Raji (cell line): ENCODE data around the gene FRRS1L.

Experiments used
- POLR2A ChIP-seq: IDR thresholded peaks from 2 replicates; pipeline ENCODE4 v1.6.1; 2011; ENCODE audit warnings: low read depth, low read length, control low read depth; ENCODE audit not compliant: insufficient read depth

FRRS1L gene

DNA sequence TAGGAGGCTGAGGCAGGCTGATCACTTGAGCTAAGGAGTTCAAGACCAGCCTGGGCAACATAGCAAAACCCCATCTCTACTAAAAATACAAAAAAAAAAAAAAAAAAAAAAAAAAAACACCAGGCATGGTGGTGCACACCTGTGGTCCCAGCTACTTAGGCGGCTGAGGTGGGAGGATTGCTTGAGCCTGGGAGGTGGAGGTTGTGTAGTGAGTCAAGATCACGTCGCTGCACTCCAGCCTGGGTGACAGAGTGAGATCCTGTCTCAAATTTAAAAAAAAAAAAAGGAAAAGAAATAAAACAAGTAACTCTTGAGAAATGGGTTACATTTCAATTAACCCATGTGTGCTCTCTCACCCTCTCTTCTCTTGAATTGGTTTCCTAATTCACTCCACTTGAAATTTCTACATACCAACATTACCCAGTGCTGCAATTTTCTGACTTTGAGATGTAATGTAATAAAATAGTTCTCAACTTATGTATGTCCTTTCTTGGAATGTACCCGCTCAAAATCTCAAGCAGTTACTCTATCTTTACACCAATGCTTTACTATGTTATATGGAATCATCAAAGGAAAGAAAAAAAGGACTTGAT is 83.1 kb downstream of the FRRS1L start:
- TF ChIP-seq POLR2A, result no peak

DNA sequence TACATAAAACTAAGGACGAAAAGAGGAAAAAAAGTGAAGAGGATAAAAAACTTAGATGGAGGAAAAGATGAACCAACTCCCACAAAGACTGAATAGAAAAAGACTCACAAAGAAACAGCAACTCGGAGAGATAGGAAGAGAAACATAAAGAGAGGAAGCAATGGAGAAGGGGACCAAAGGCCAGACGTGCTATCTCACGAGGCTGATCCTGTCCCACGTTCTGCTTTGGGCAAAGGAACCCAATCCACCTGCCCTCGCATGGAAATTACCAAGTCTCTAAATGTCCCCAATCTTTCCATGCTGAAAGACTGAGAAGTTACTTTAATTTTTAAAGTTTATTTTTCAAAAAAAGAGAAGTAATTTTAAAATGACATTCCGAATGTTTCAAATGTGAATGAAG is 83.9 kb downstream of the FRRS1L start:
- no peak for TF ChIP-seq POLR2A

DNA sequence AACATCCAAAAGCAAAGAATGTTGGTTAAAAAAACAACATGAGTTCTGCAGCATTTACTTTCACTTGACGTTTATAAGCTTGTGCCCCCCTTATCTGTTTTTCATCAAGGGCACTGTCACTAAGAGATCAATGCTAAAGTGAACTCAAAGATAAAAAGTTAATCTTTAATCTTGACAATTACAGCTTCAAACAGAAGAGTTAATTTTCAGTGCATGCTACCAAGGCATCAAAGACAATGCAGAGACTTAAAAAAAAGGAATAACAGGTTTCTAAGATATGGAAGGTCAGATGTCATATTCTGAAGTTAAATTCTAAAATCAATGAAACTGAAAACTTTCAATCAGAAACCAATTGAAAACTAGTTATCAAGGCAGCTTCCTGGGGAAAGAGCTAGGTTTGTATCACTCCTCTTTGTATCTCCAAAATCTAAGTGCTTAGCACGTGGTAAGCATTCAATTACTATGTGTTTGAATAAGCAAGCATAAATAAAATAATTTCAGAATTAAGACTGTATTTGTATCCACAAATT is 84.9 kb downstream of the FRRS1L start:
- TF ChIP-seq POLR2A, result no peak
